ENCODE measurements around the gene ULBP2.
"Not testable (repeated sequence)": the region's sequence is repeated elsewhere in the genome, so short reads cannot be mapped to it uniquely, and the experiment has no call there.

ULBP2 gene

DNA sequence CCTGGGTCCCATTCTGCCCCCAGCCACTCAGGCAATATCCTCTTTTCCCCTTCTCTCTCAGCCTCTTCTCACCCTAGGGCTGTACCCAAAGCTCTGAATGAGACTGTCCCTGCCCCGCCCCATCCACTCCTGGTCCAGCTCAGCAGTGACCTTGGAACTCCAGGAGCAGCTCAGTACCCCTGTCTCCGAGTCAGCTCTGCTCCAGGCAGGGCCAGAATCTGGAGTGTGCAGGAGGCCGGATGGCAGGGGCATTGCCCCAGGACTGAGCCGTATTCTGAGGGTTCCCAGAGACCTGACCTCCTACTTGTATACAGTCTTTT is 16.9 kb upstream of the ULBP2 start:
- Histone ChIP-seq H3K36me3 (replicated peaks) (no peaks in the 10 kb centered on the region), H3K27me3 (replicated peaks) (peaks cover 8% of the 10 kb centered on the region), H3K27ac (no peak overlapping the region), H3K4me3 (ENCODE audit: low read depth, low read length) (no peak overlapping the region)
- no peak for DNase-seq
- in situ Hi-C loops (cut with HindIII; ENCODE audit: low pct_ligation_motif_present, low sequenced_read_pairs) = no loop called here
- no peak for TF ChIP-seq CTCF (IDR thresholded peaks at IDR 0.05; ENCODE audit: low read depth, low read length, missing control alignments)

DNA sequence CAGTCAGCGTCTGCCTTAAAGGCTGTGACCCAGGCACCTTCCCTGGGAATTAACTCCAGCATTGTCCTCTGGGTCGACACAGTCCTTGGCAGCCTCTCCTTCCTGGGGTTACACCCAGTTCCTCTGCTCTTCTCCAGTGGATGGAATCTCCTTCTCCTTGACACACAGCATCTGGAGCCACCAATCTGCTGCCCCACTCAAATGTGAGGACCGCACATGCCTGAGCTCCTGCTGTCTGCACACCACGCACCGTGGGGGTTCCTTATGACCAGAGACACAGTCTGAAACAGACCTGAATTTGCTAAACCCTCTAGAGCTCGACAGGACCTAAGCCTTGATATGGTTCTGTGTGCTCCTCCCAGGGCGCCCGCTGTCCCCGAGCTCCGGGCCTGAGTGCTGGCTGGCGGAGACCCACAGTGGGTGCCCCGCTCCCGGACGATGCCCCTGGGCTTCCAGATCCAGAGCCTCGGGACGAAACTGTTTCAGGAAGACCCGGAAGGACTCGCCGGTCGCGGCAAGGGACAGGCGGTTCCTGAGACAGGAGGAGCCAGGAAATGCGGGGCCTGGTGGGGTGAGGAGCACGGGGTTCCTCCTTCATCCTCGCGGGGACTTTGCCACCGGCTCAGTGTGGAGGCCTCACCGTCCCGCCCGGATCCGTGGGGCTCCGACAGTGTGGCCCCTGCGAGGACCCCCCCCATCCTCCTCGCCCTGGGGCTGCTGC is 16.4 kb upstream of the ULBP2 start:
- Histone ChIP-seq H3K4me3 (ENCODE audit: low read depth, low read length) (peak overlapping the region; percentile 59), H3K27me3 (replicated peaks) (peaks cover 12% of the 10 kb centered on the region), H3K27ac (no peak overlapping the region), H3K36me3 (replicated peaks) (no peaks in the 10 kb centered on the region)
- peak; percentile 9 for DNase-seq
- in situ Hi-C loops (cut with HindIII; ENCODE audit: low pct_ligation_motif_present, low sequenced_read_pairs) = no loop called here
- TF ChIP-seq CTCF (IDR thresholded peaks at IDR 0.05; ENCODE audit: low read depth, low read length, missing control alignments) = no peak

DNA sequence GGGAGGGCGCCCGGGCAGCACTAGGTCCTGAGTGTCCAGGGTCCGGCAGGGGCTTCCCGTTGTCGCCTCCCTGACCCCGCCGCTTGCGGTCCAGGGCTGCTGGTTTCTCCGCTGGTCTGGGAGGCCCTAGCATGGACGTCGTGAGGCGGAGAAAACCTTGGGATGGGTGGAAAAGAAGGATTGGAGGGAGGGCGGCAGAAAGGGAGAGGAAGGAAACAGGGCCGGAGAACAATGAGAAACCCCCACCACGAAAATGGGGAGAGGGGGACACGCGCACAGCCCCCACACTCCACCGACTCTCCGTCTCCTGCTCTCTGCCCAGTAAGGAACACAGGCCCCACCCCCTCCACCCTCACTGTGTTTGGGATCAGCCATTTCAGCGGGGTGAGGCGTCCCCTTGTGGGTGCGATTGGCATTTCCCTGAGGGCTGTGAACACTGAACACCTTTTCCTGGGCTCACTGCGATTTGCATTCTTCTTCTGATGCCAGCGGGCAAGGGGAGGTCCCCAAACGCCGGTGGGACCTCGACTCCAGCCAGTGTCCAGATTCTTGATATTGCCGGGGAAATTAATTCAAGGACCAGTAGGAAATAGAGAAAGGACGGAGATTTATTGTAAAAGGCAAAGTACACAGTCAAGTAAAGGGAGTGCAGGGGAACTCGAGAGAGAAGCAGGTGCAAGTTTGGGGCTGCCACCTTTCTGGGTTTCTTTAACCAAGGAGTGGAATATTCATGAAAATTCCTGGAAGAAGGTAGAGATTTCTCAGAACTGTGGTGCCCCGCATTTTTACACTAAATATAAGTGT is 15.6 kb upstream of the ULBP2 start:
- peak overlapping the region; percentile 59 for H3K4me3 ChIP-seq (ENCODE audit: low read depth, low read length)

GRCh38 chr6:149927025-149927424 is 14.8 kb upstream of the ULBP2 start:
- H3K27ac ChIP-seq; DNase-seq; H3K36me3 ChIP-seq (replicated peaks); H3K4me3 ChIP-seq (ENCODE audit: low read depth, low read length); in situ Hi-C loops (cut with HindIII; ENCODE audit: low pct_ligation_motif_present, low sequenced_read_pairs): not testable (repeated sequence)
- H3K27me3 ChIP-seq (replicated peaks) = peaks cover 13% of the 10 kb centered on the region

More for the DNA sequence above, 15.6 kb upstream of the ULBP2 start:
- in situ Hi-C loops (cut with HindIII; ENCODE audit: low pct_ligation_motif_present, low sequenced_read_pairs) = no loop called here
- peak; percentile 85 for DNase-seq
- H3K27me3 ChIP-seq (replicated peaks) = peaks cover 13% of the 10 kb centered on the region
- TF ChIP-seq CTCF (IDR thresholded peaks at IDR 0.05; ENCODE audit: low read depth, low read length, missing control alignments) = peak; percentile 94
- H3K36me3 ChIP-seq (replicated peaks) = no peaks in the 10 kb centered on the region
- H3K27ac ChIP-seq = no peak overlapping the region

DNA sequence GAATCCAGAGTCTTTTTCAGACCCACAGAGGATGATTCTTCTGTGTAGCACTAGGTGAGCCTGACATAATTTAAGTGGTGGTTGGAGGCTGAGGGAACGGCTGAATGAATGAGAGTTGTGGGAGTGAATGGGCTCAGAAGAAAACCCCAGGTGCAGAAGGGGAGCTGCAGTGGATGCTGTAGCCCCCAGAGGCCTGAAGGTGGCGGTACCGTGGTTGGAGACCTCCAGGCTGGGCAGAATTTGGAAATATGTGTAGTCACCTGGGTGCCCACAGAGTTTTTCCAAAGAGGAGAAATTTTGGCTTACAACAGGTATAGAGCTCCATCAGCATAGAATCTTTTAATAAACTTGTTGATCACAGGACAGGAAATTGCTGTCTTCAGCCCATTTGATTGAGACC is 12.4 kb upstream of the ULBP2 start:
- DNase-seq = no peak
- H3K4me3 ChIP-seq (ENCODE audit: low read depth, low read length) = no peak overlapping the region
- in situ Hi-C loops (cut with HindIII; ENCODE audit: low pct_ligation_motif_present, low sequenced_read_pairs) = no loop called here
- H3K27ac ChIP-seq = no peak overlapping the region
- TF ChIP-seq CTCF (IDR thresholded peaks at IDR 0.05; ENCODE audit: low read depth, low read length, missing control alignments) = peak; percentile 78
- H3K36me3 ChIP-seq (replicated peaks) = no peaks in the 10 kb centered on the region
- H3K27me3 ChIP-seq (replicated peaks) = peaks cover 15% of the 10 kb centered on the region

GRCh38 chr6:149931501-149931900 is 10.3 kb upstream of the ULBP2 start:
- Histone ChIP-seq H3K27ac (no peak overlapping the region), H3K4me3 (ENCODE audit: low read depth, low read length) (no peak overlapping the region), H3K36me3 (replicated peaks) (no peaks in the 10 kb centered on the region), H3K27me3 (replicated peaks) (peaks cover 23% of the 10 kb centered on the region)
- TF ChIP-seq CTCF (IDR thresholded peaks at IDR 0.05; ENCODE audit: low read depth, low read length, missing control alignments) = no peak
- no peak for DNase-seq
- in situ Hi-C loops (cut with HindIII; ENCODE audit: low pct_ligation_motif_present, low sequenced_read_pairs) = no loop called here

Measured in brain microvascular endothelial cell (primary cell).